GM06990 (cell line): Measurements from ENCODE around the gene BANF2.
A peak's percentile ranks its signal among the peaks of the same experiment; 100 is the strongest.

Experiments
- DNase-seq: peaks from one replicate; pipeline ENCODE4 v3.0.0-alpha.2; 2011; ENCODE audit not compliant: insufficient read length; ENCODE audit errors: extremely low read depth
- H3K27me3 ChIP-seq: replicated peaks from 2 replicates; pipeline ENCODE4 v1.6.0; 2011; ENCODE audit warnings: low read length; ENCODE audit not compliant: control insufficient read depth, insufficient read depth
- H3K36me3 ChIP-seq: 2 replicates; pipeline ENCODE4 v1.5.1; 2011; ENCODE audit warnings: low read length; ENCODE audit not compliant: control insufficient read depth, insufficient read depth
- H3K4me3 ChIP-seq: replicated peaks from 2 replicates; pipeline ENCODE4 v1.5.1; 2011; ENCODE audit warnings: low read depth, mild to moderate bottlenecking, control low read depth, low read length
- CTCF ChIP-seq: IDR thresholded peaks from 2 replicates; pipeline ENCODE4 v1.5.1; 2011; ENCODE audit warnings: low read length, control low read depth, mild to moderate bottlenecking, inconsistent platforms; ENCODE audit not compliant: insufficient read depth, poor library complexity, severe bottlenecking

The BANF2 gene

GRCh38 chr20:17678295-17678694 lies 21.5 kb upstream of the BANF2 start:
- no peak overlapping the region for H3K4me3 ChIP-seq
- no peak for DNase-seq
- H3K27me3 ChIP-seq: no peaks in the 10 kb centered on the region
- peaks cover 7% of the 10 kb centered on the region for H3K36me3 ChIP-seq
- TF ChIP-seq CTCF: no peak

GRCh38 chr20:17678886-17679285 lies 20.9 kb upstream of the BANF2 start:
- no peak for TF ChIP-seq CTCF
- no peak overlapping the region for H3K4me3 ChIP-seq
- peaks cover 7% of the 10 kb centered on the region for H3K36me3 ChIP-seq
- no peaks in the 10 kb centered on the region for H3K27me3 ChIP-seq
- DNase-seq: no peak

- H3K36me3 ChIP-seq: peaks cover 5% of the 10 kb centered on the region
- H3K4me3 ChIP-seq: peak overlapping the region; percentile 83
- H3K27me3 ChIP-seq: no peaks in the 10 kb centered on the region; the same call in 1 of the 2 replicates
- DNase-seq: peak; percentile 31
- no peak for TF ChIP-seq CTCF
These were observed 19.6 kb upstream of the BANF2 start for GRCh38 chr20:17679941-17680835.

- TF ChIP-seq CTCF: peak; percentile 43
- peak; percentile 82 for DNase-seq
- Histone ChIP-seq H3K36me3 (no peaks in the 10 kb centered on the region; the same call in 1 of the 2 replicates), H3K27me3 (no peaks in the 10 kb centered on the region; the same call in 1 of the 2 replicates), H3K4me3 (peak overlapping the region; percentile 83)
These were observed 18.7 kb upstream of the BANF2 start for GRCh38 chr20:17680836-17681725.

- no peak for DNase-seq
- Histone ChIP-seq H3K36me3 (no peaks in the 10 kb centered on the region), H3K4me3 (peak overlapping the region; percentile 83), H3K27me3 (no peaks in the 10 kb centered on the region; the same call in 1 of the 2 replicates)
- TF ChIP-seq CTCF: no peak
These were observed 18.1 kb upstream of the BANF2 start for GRCh38 chr20:17681726-17682102.
